Esophagus squamous epithelium (tissue), 4 donors: Measurements from ENCODE around the gene SLC12A7.

Experiments
- CTCF ChIP-seq, 6 experiments: fragments of 450-650 bp in 4 of 6; fragments of 200-600 bp in 2 of 6; sonication (generic) in 2 of 6; IDR thresholded peaks; one replicate each; pipeline ENCODE4 v1.5.1; 2016 to 2019; ENCODE audit warnings: antibody characterized with exemption in 6 of 6, mild to moderate bottlenecking in 4 of 6, moderate library complexity in 4 of 6
- POLR2A ChIP-seq, 4 donors: fragments of 450-650 bp; IDR thresholded peaks; one replicate each; pipeline ENCODE4 v1.6.1; 2017; ENCODE audit warnings: antibody characterized with exemption in 4 of 4, mild to moderate bottlenecking in 4 of 4, moderate library complexity in 3 of 4

GRCh38 chr5:1143670-1143951 is 31.7 kb upstream of the SLC12A7 start:
- TF ChIP-seq POLR2A (IDR thresholded peaks at IDR 0.05) (no peak), CTCF (IDR thresholded peaks at IDR 0.05) (no peak)
